Cardiac ventricle fibroblast (primary cell): ENCODE data around the gene ARMC7. TPM values are rescaled to one million over a fixed set of nuclear protein-coding genes. Genes with fewer than 3 reads are reported as not detected.

Source experiments
- total RNA-seq: library from RNA; depleted of rRNA; stranded (reverse); fragments of >200 nt; gene quantifications from 2 replicates; pipeline ENCODE4 v1.2.3, GENCODE V29; 2015

Gene ARMC7
- 3.8 and 3.9 TPM in 2 replicates for total RNA-seq

GRCh38 chr17:75109407-75110233 is at the start of gene ARMC7:
ARMC7 (plus strand) TSS chr17:75109969; CDS start chr17:75110289, 320 bp downstream.

DNA sequence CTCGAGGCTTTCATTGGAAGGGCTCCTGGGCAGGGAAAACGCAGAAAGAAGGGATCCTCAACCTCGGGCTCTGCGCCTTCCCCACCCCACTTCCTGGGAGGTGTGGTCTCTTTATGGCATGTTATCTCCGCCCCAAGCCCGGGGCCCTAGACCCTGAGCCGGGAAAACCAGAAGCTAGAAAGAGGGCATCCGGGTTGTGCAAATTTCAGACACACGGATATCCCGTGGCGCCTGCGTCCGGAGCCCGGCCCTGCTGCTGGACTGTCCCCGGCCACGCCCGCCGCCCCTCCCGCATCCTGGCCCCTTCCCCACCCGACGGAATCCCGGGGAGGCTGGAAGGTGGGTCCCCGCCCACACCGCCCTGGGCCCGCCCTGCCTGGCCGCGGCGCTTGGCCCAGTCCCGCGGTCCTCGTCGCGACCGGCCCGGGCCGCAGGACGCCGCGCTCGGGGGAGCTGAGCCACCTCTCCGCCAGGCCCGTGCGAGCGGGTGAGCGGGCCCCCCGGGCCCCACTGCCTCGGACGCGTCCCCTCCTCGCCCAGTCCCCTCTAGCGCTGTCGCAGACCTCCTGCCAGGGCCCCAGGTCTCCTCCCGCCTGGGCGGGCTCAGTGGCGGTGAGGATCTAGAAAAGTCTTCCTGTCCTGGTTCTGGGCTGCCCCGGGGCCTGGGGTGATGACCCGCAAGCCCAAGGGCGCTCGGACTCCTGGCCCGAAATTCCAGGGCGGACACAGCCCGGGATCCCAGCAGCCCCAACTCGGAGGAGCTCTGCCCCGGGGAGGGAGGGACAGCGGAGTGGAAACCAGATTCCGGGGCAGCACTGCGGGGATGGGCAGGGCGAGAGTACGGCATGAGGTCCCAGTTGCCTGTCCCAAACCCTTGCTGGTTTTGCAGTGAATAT is 22.0 kb upstream of the ARMC7 start, which contains the start of gene SLC16A5:
SLC16A5 (plus strand) TSS at position 397 of the 896 bp plus-strand sequence. CDS start 5,683 bp downstream, outside the sequence.

DNA sequence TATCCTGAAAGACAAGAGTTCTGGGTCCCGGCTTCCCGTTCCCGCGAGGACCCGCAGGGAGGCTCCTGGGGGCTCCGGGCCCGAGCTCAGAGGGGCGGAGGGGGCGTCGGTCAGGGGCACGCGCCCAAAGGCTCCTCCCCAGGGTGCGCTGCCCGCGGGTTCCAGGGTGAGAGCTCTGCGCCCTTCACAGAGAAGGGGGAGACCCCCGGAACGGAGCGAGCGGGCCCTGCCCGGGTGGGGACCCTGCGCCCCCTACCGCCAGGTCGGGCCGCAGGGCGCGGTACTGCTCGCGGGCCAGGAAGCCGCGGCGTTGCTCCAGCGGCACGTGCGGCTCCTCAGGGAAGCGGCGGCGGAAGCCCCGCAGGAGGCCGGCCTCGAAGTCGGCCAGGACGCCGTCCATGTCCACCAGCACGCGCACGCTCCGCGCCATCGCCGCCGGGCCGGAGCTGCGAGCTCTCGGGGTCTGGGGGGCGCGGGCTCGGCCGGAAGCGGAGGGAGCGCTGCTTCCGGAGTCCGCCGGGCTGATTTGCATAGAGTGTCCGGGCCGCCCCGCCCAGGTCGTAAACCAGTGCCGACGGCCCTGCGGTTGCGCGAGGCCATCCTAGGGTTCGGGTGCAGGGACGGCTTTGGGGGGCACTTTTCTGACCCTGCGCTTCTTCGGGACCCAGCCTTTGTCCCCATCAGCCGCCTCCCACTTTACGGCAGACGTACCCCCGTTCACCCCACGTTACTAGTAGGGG is 21.7 kb downstream of the ARMC7 start, which contains the start of gene NT5C:
NT5C (minus strand) TSS at position 465 of the 740 bp plus-strand sequence; CDS start at position 430, 35 bp downstream.

GRCh38 chr17:75154195-75155106 is 44.7 kb downstream of the ARMC7 start, which contains the start of gene JPT1:
JPT1 (minus strand) TSS chr17:75154512; CDS start chr17:75154397, 115 bp downstream.

Other genes with a start within 250 kb of the ARMC7 start
- gene FDXR, start 237.0 kb upstream of the ARMC7 start, total RNA-seq: 19.4 and 20.9 TPM in 2 replicates
- not detected in 2 replicates for gene FADS6, start 216.3 kb upstream of the ARMC7 start, total RNA-seq
- gene USH1G, start 186.7 kb upstream of the ARMC7 start, total RNA-seq: not detected in 2 replicates
- not detected in 2 replicates for gene OTOP2, start 185.7 kb upstream of the ARMC7 start, total RNA-seq
- gene OTOP3, start 174.1 kb upstream of the ARMC7 start, total RNA-seq: not detected in 2 replicates
- 1.3 TPM in 1 of 2 replicates, not detected in the other for gene HID1, start 137.2 kb upstream of the ARMC7 start, total RNA-seq
- gene CDR2L, start 122.3 kb upstream of the ARMC7 start, total RNA-seq: 14.0 and 15.0 TPM in 2 replicates
- gene MRPL58, start 97.3 kb upstream of the ARMC7 start, total RNA-seq: 36.5 and 42.3 TPM in 2 replicates
- gene ATP5PD, start 63.0 kb upstream of the ARMC7 start, total RNA-seq: 236 and 284 TPM in 2 replicates
- gene KCTD2, start 62.7 kb upstream of the ARMC7 start, total RNA-seq: 18.2 and 20.5 TPM in 2 replicates
- gene SLC16A5, start 22.0 kb upstream of the ARMC7 start, total RNA-seq: 2.8 and 4.2 TPM in 2 replicates
- gene NT5C, start 21.8 kb downstream of the ARMC7 start, total RNA-seq: 43.7 and 60.3 TPM in 2 replicates
- gene JPT1, start 44.5 kb downstream of the ARMC7 start, total RNA-seq: 44.3 and 57.8 TPM in 2 replicates
- 66.5 and 71.5 TPM in 2 replicates for gene SUMO2, start 73.0 kb downstream of the ARMC7 start, total RNA-seq
- 14.9 and 15.1 TPM in 2 replicates for gene NUP85, start 95.7 kb downstream of the ARMC7 start, total RNA-seq
- gene GGA3, start 151.6 kb downstream of the ARMC7 start, total RNA-seq: 11.9 and 23.0 TPM in 2 replicates
- 31.1 and 37.8 TPM in 2 replicates for gene MRPS7, start 151.9 kb downstream of the ARMC7 start, total RNA-seq
- gene MIF4GD, start 161.3 kb downstream of the ARMC7 start, total RNA-seq: 5.5 and 6.0 TPM in 2 replicates
- gene SLC25A19, start 179.5 kb downstream of the ARMC7 start, total RNA-seq: 2.7 and 4.5 TPM in 2 replicates